Endothelial cell of umbilical vein (primary cell): ENCODE measurements around the gene C8B. TPM values are rescaled to one million over a fixed set of nuclear protein-coding genes. Genes with fewer than 3 reads are reported as not detected.

Experiments
- BruUV-seq: library from RNA; stranded (reverse); fragments of 400-500 nt; replicated peaks from 2 replicates; lab custom pipeline; 2021; lab: Mats Ljungman, UMichigan
- CTCF ChIA-PET: fragments of 300-600, 350-600 bp; sonication (Branson Sonifier 250); formaldehyde crosslinking; loops from one replicate; lab custom pipeline; 2021; ENCODE audit warnings: antibody characterized with exemption, inconsistent platforms; lab: Charles Lee
- POLR2A ChIA-PET: fragments of 300-600, 350-600 bp; sonication (Branson Sonifier 250); formaldehyde crosslinking; loops from one replicate; lab custom pipeline; 2021; ENCODE audit warnings: antibody characterized with exemption, inconsistent platforms; lab: Charles Lee
- DNase-seq: peaks from one replicate; pipeline ENCODE4 v3.0.0-alpha.2; 2011; ENCODE audit warnings: low read depth, low spot score
- FAIRE-seq: peaks from 2 replicates; lab custom pipeline; 2011; peaks lifted over from hg19 to GRCh38; lab: Jason Lieb, UNC
- H2AFZ ChIP-seq: 2 replicates; pipeline ENCODE4 v1.6.0; 2012; ENCODE audit warnings: low read depth, low read length, control low read depth, inconsistent platforms
- H3K27ac ChIP-seq: 2 replicates; pipeline ENCODE4 v1.5.1; 2011; ENCODE audit warnings: low read depth, mild to moderate bottlenecking, control low read depth, low read length, moderate library complexity; ENCODE audit not compliant: insufficient read depth
- H3K27me3 ChIP-seq, 2 experiments: 2 replicates each; pipeline versions ENCODE4 v1.6.0 to v1.6.1; 2011; ENCODE audit warnings: low read length in 2 of 2, mixed read lengths in 1 of 2; ENCODE audit not compliant: control insufficient read depth in 2 of 2, insufficient read depth in 2 of 2
- H3K36me3 ChIP-seq, 2 experiments: 2 replicates in 1 of 2; 3 replicates in 1 of 2; pipeline ENCODE4 v1.5.1; 2011; ENCODE audit warnings: low read length in 2 of 2, mild to moderate bottlenecking in 1 of 2, moderate library complexity in 1 of 2; ENCODE audit not compliant: control insufficient read depth in 2 of 2, insufficient read depth in 2 of 2; ENCODE audit errors: extremely low read depth in 1 of 2
- H3K4me1 ChIP-seq: 3 replicates; pipeline ENCODE4 v1.5.1; 2011; ENCODE audit warnings: mild to moderate bottlenecking, low read length; ENCODE audit not compliant: control insufficient read depth, insufficient read depth; ENCODE audit errors: extremely low read depth
- H3K4me2 ChIP-seq: 2 replicates; pipeline ENCODE4 v1.6.1; 2011; ENCODE audit warnings: low read length, control low read depth, mixed read lengths; ENCODE audit not compliant: insufficient read depth
- H3K4me3 ChIP-seq, 3 experiments: fragments of 200-600 bp in 1 of 3; sonication (generic), shearing (Covaris generic) in 1 of 3; replicated peaks in 1 of 3; 2 replicates each; pipeline ENCODE4 v1.5.1; 2011 to 2016; ENCODE audit warnings: control low read depth in 3 of 3, low read length in 3 of 3, mild to moderate bottlenecking in 2 of 3, inconsistent platforms in 1 of 3, low read depth in 1 of 3, moderate library complexity in 1 of 3; ENCODE audit not compliant: insufficient read depth in 1 of 3
- H3K79me2 ChIP-seq: 2 replicates; pipeline ENCODE4 v1.6.0; 2012; ENCODE audit warnings: low read length, inconsistent platforms; ENCODE audit not compliant: control insufficient read depth, insufficient read depth
- H3K9ac ChIP-seq: replicated peaks from 2 replicates; pipeline ENCODE3; 2011; ENCODE audit warnings: low read length, control low read depth; ENCODE audit not compliant: insufficient read depth; ENCODE audit errors: extremely low read depth
- H3K9me1 ChIP-seq: replicated peaks from 3 replicates; pipeline ENCODE4 v1.6.0; 2011; ENCODE audit warnings: mild to moderate bottlenecking, low read length; ENCODE audit not compliant: control insufficient read depth, insufficient read depth; ENCODE audit errors: extremely low read depth
- H3K9me3 ChIP-seq: replicated peaks from 2 replicates; pipeline ENCODE4 v1.5.1; 2012; ENCODE audit warnings: low read length, inconsistent platforms; ENCODE audit not compliant: control insufficient read depth, insufficient read depth
- H4K20me1 ChIP-seq: replicated peaks from 2 replicates; pipeline ENCODE3; 2011; ENCODE audit warnings: mild to moderate bottlenecking, low read length; ENCODE audit not compliant: control insufficient read depth, insufficient read depth; ENCODE audit errors: extremely low read depth
- FOS ChIP-seq: IDR thresholded peaks from 2 replicates; pipeline ENCODE4 v1.6.1; 2011; ENCODE audit warnings: mild to moderate bottlenecking, low read length, moderate library complexity, borderline replicate concordance; ENCODE audit not compliant: insufficient read depth
- GATA2 ChIP-seq: IDR thresholded peaks from 2 replicates; pipeline ENCODE4 v1.7.0; 2011; ENCODE audit warnings: low read depth, mild to moderate bottlenecking, moderate library complexity, mixed read lengths, low read length; ENCODE audit not compliant: insufficient read length, insufficient read depth
- JUN ChIP-seq: IDR thresholded peaks from 2 replicates; pipeline ENCODE4 v1.6.1; 2011; ENCODE audit warnings: borderline replicate concordance, low read depth; ENCODE audit not compliant: insufficient read length, insufficient read depth
- MAX ChIP-seq: IDR thresholded peaks from 2 replicates; pipeline ENCODE4 v1.6.1; 2011; ENCODE audit not compliant: insufficient read depth, insufficient read length
- MYC ChIP-seq: IDR thresholded peaks from one replicate; pipeline ENCODE4 v1.6.1; 2011; ENCODE audit warnings: mild to moderate bottlenecking, low read depth, low read length
- POLR2AphosphoS5 ChIP-seq: IDR thresholded peaks from 2 replicates; pipeline ENCODE4 v1.6.1; 2012; ENCODE audit warnings: low read depth, mild to moderate bottlenecking, control low read depth, low read length, moderate library complexity; ENCODE audit not compliant: insufficient read depth
- dilution Hi-C: fragments of 300-500 bp; cut with MboI; formaldehyde crosslinking; loops from one replicate; pipeline ENCODE4 v1.15.0; 2019; ENCODE audit warnings: low sequenced_read_pairs; ENCODE audit not compliant: extremely low pct_ligation_motif_present
- intact Hi-C: fragments of 100-400 bp; cut with micrococcal nuclease; formaldehyde crosslinking; loops from one replicate; pipeline ENCODE4 v1.10.0; 2022
- polyA plus RNA-seq, 4 experiments: library from polyadenylated mRNA; depleted of rRNA in 3 of 4; stranded (reverse) in 3 of 4; unstranded in 1 of 4; fragments of >200 nt; gene quantifications; 2 replicates each; pipeline versions ENCODE4 v1.2.1 to v1.2.3, GENCODE V29; 2011 to 2012; ENCODE audit warnings: missing spikeins in 1 of 4
- total RNA-seq: library from RNA; stranded (reverse); gene quantifications from 2 replicates; pipeline ENCODE4 v1.2.3, GENCODE V29; 2021
- TF ChIP-seq, protein P1 (sequence below), 2 donors: IDR thresholded peaks; 1 replicate in 1 of 2; 2 replicates in 1 of 2; pipeline ENCODE4 v1.5.1; 2011; ENCODE audit warnings: low read length in 2 of 2, mild to moderate bottlenecking in 2 of 2, moderate library complexity in 2 of 2, control low read depth in 1 of 2, inconsistent platforms in 1 of 2, low read depth in 1 of 2; ENCODE audit not compliant: insufficient read depth in 1 of 2; ENCODE audit errors: extremely low read depth in 1 of 2

C8B gene
- total and polyA plus RNA-seq, 2 donors (not counting 3 experiments of a cell fraction or from before 2014, with no cell fraction given) = not detected

GRCh38 chr1:56972976-56973375 lies 7.2 kb upstream of the C8B start:
- intact Hi-C loops = no loop called here
- no peak for FAIRE-seq

GRCh38 chr1:56970280-56970679 lies 4.5 kb upstream of the C8B start:
- CTCF ChIA-PET = no interaction called here
- BruUV-seq = no TSS peak

More at GRCh38 chr1:56972976-56973375, 7.2 kb upstream of the C8B start:
- no peaks in the 10 kb centered on the region for H3K36me3 ChIP-seq
- H3K9me1 ChIP-seq = no peaks in the 10 kb centered on the region
- no peak for TF ChIP-seq GATA2
- TF ChIP-seq MYC = no peak
- no peak overlapping the region for H3K4me3 ChIP-seq
- no peak overlapping the region for H2AFZ ChIP-seq
- dilution Hi-C loops = no loop called here
- ChIA-PET CTCF (no interaction called here), POLR2A (no interaction called here)
- H3K27ac ChIP-seq = no peak overlapping the region
- H4K20me1 ChIP-seq = no peaks in the 10 kb centered on the region
- no peak overlapping the region for H3K4me2 ChIP-seq
- no peaks in the 10 kb centered on the region for H3K9me3 ChIP-seq
- no peaks in the 10 kb centered on the region for H3K79me2 ChIP-seq
- no peaks in the 10 kb centered on the region for H3K27me3 ChIP-seq
- DNase-seq = no peak
- no TSS peak for BruUV-seq
- H3K9ac ChIP-seq = no peak overlapping the region
- no peaks in the 10 kb centered on the region for H3K4me1 ChIP-seq

More at GRCh38 chr1:56970280-56970679, 4.5 kb upstream of the C8B start:
- DNase-seq (no peak), FAIRE-seq (no peak)
- no peak overlapping the region for H3K4me2 ChIP-seq
- no peaks in the 10 kb centered on the region for H4K20me1 ChIP-seq
- H3K4me3 ChIP-seq = no peak overlapping the region
- H2AFZ ChIP-seq = no peak overlapping the region
- no peaks in the 10 kb centered on the region for H3K79me2 ChIP-seq
- H3K4me1 ChIP-seq = no peaks in the 10 kb centered on the region
- dilution Hi-C loops = no loop called here
- H3K9me1 ChIP-seq = no peaks in the 10 kb centered on the region
- H3K27me3 ChIP-seq = no peaks in the 10 kb centered on the region
- no peaks in the 10 kb centered on the region for H3K9me3 ChIP-seq
- TF ChIP-seq JUN (no peak), MAX (no peak), POLR2AphosphoS5 (no peak), FOS (no peak)
- TF ChIP-seq, protein P1, sequence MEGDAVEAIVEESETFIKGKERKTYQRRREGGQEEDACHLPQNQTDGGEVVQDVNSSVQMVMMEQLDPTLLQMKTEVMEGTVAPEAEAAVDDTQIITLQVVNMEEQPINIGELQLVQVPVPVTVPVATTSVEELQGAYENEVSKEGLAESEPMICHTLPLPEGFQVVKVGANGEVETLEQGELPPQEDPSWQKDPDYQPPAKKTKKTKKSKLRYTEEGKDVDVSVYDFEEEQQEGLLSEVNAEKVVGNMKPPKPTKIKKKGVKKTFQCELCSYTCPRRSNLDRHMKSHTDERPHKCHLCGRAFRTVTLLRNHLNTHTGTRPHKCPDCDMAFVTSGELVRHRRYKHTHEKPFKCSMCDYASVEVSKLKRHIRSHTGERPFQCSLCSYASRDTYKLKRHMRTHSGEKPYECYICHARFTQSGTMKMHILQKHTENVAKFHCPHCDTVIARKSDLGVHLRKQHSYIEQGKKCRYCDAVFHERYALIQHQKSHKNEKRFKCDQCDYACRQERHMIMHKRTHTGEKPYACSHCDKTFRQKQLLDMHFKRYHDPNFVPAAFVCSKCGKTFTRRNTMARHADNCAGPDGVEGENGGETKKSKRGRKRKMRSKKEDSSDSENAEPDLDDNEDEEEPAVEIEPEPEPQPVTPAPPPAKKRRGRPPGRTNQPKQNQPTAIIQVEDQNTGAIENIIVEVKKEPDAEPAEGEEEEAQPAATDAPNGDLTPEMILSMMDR (IDR thresholded peaks at IDR 0.05; ENCODE audit: extremely low read depth in 1 of 2, insufficient read depth in 1 of 2, low read depth in 1 of 2, low read length in 2 of 2) = no peak
- intact Hi-C loops = no loop called here
- POLR2A ChIA-PET = no interaction called here
- H3K36me3 ChIP-seq = no peaks in the 10 kb centered on the region
- H3K27ac ChIP-seq = no peak overlapping the region
- no peak overlapping the region for H3K9ac ChIP-seq
